HepG2 (cell line): ENCODE data around the gene CCT7. TPM values are rescaled to one million over a fixed set of nuclear protein-coding genes. Genes with fewer than 3 reads are reported as not detected.

ENCODE experiments used
- AFF4 ChIP-seq: sonication (generic); formaldehyde crosslinking; IDR thresholded peaks from 2 replicates; pipeline ENCODE4 v1.4.0; 2020; ENCODE audit warnings: missing genetic modification reagents
- AKAP8 ChIP-seq: sonication (generic); formaldehyde crosslinking; IDR thresholded peaks from 2 replicates; pipeline ENCODE4 v1.5.1; 2020; ENCODE audit warnings: mild to moderate bottlenecking, missing genetic modification reagents
- ASH2L ChIP-seq: fragments of 300-600, 200-600 bp; sonication (generic); IDR thresholded peaks from 2 replicates; pipeline ENCODE4 v1.7.0; 2017; ENCODE audit warnings: low read depth, mild to moderate bottlenecking, moderate library complexity, mixed read lengths, low read length; ENCODE audit not compliant: insufficient read length
- ATF7 ChIP-seq, 2 experiments: fragments of 450-650 bp in 1 of 2; sonication (generic) in 1 of 2; formaldehyde crosslinking in 1 of 2; IDR thresholded peaks; 2 replicates each; pipeline versions ENCODE4 v1.4.0 to v1.6.1; 2016 to 2020; ENCODE audit warnings: antibody characterized with exemption in 1 of 2, mild to moderate bottlenecking in 1 of 2, missing genetic modification reagents in 1 of 2
- CEBPB ChIP-seq: IDR thresholded peaks from 2 replicates; pipeline ENCODE4 v1.6.1; 2011; ENCODE audit warnings: low read depth, low read length, improper control_type of control experiment, borderline replicate concordance
- NR0B2 ChIP-seq: sonication (generic); formaldehyde crosslinking; IDR thresholded peaks from 2 replicates; pipeline ENCODE4 v1.4.0; 2020; ENCODE audit warnings: mild to moderate bottlenecking, missing genetic modification reagents
- PAF1 ChIP-seq: IDR thresholded peaks from 2 replicates; pipeline ENCODE4 v1.6.1; 2016; ENCODE audit warnings: missing genetic modification reagents, missing compliant biosample characterization
- PRMT3 ChIP-seq: sonication (generic); formaldehyde crosslinking; IDR thresholded peaks from 2 replicates; pipeline ENCODE4 v1.8.1; 2022; ENCODE audit warnings: low read depth, mild to moderate bottlenecking, moderate library complexity, missing genetic modification reagents, borderline replicate concordance
- SMAD3 ChIP-seq: sonication (generic); formaldehyde crosslinking; IDR thresholded peaks from 2 replicates; pipeline ENCODE4 v1.4.0; 2020; ENCODE audit warnings: missing genetic modification reagents
- SRSF1 ChIP-seq: fragments of 200-400 bp; formaldehyde crosslinking; optimal IDR thresholded peaks from 2 replicates; pipeline ENCODE3; 2017; ENCODE audit warnings: mild to moderate bottlenecking, low read depth, low read length, moderate library complexity
- TCF7 ChIP-seq: sonication (generic); IDR thresholded peaks from 2 replicates; pipeline ENCODE4 v1.6.1; 2016; ENCODE audit warnings: antibody characterized with exemption, low read depth
- ZBTB4 ChIP-seq: sonication (generic); formaldehyde crosslinking; IDR thresholded peaks from 2 replicates; pipeline ENCODE4 v1.4.0; 2020; ENCODE audit warnings: missing genetic modification reagents, mild to moderate bottlenecking, borderline replicate concordance
- ZBTB46 ChIP-seq: sonication (generic); formaldehyde crosslinking; IDR thresholded peaks from 2 replicates; pipeline ENCODE4 v1.4.0; 2020; ENCODE audit warnings: mild to moderate bottlenecking, missing genetic modification reagents, borderline replicate concordance
- ZKSCAN5 ChIP-seq: sonication (generic); formaldehyde crosslinking; IDR thresholded peaks from 2 replicates; pipeline ENCODE4 v1.5.1; 2020; ENCODE audit warnings: mild to moderate bottlenecking, missing genetic modification reagents
- ZMAT3 ChIP-seq: sonication (generic); formaldehyde crosslinking; conservative IDR thresholded peaks from 2 replicates; pipeline ENCODE4 v1.7.0; 2021; ENCODE audit warnings: missing genetic modification reagents
- ZNF24 ChIP-seq: fragments of 450-650 bp; IDR thresholded peaks from 2 replicates; pipeline ENCODE4 v1.6.1; 2017; ENCODE audit warnings: antibody characterized with exemption, mild to moderate bottlenecking
- ZNF446 ChIP-seq: sonication (generic); formaldehyde crosslinking; IDR thresholded peaks from 2 replicates; pipeline ENCODE4 v1.5.0; 2020; ENCODE audit warnings: mild to moderate bottlenecking, missing genetic modification reagents
- ZNF530 ChIP-seq: sonication (generic); formaldehyde crosslinking; IDR thresholded peaks from 2 replicates; pipeline ENCODE4 v1.5.0; 2020; ENCODE audit warnings: low read depth, mild to moderate bottlenecking, missing genetic modification reagents
- ZNF670 ChIP-seq: sonication (generic); formaldehyde crosslinking; IDR thresholded peaks from 2 replicates; pipeline ENCODE4 v1.8.0; 2022; ENCODE audit warnings: mild to moderate bottlenecking, missing genetic modification reagents, borderline replicate concordance
- ZSCAN30 ChIP-seq: sonication (generic); formaldehyde crosslinking; IDR thresholded peaks from 2 replicates; pipeline ENCODE4 v1.5.0; 2020; ENCODE audit warnings: mild to moderate bottlenecking, missing genetic modification reagents
- polyA plus RNA-seq, 8 experiments: library from polyadenylated mRNA; depleted of rRNA in 3 of 8; stranded (reverse) in 7 of 8; unstranded in 1 of 8; fragments of >200 nt; fragmentation: Illumina TruSeq in 4 of 8; extraction: Trizol in 4 of 8; gene quantifications; 2 replicates each; pipeline versions ENCODE4 v1.2.1 to v1.2.3, GENCODE V29; 2011 to 2016; ENCODE audit warnings: low read depth in 4 of 8, missing spikeins in 1 of 8, mixed read lengths in 1 of 8; ENCODE audit not compliant: insufficient read depth in 1 of 8
- total RNA-seq, 5 experiments: library from RNA; depleted of rRNA; stranded (reverse); fragments of >200 nt; fragmentation: Illumina TruSeq; extraction: Trizol; gene quantifications; 2 replicates each; pipeline ENCODE4 v1.2.3, GENCODE V29; 2016; ENCODE audit warnings: low read depth in 1 of 5

The CCT7 gene
- total and polyA plus RNA-seq, 2 of the 13 experiments (the other 11 are each of a cell fraction or from before 2014, with no cell fraction given): 347 to 517 TPM

- TF ChIP-seq PRMT3 (CRISPR knock-in tag) (0 out of 2 replicates have a peak, but pooled peaks have one; percentile 32), ZMAT3 (CRISPR knock-in tag) (no peak), ZBTB4 (CRISPR knock-in tag) (no peak), AKAP8 (CRISPR knock-in tag) (no peak), ZSCAN30 (CRISPR knock-in tag) (no peak), ZNF446 (0 out of 2 replicates have a peak, but pooled peaks have one; percentile 10), ZNF24 (no peak), AFF4 (CRISPR knock-in tag) (no peak), CEBPB (no peak), SMAD3 (CRISPR knock-in tag) (no peak), NR0B2 (peak; percentile 79; the same call in 1 of the 2 replicates), ASH2L (peak; percentile 58), TCF7 (no peak), ZNF670 (CRISPR knock-in tag) (no peak), ATF7 (IDR thresholded peaks at IDR 0.05) (no peak), ATF7 (CRISPR knock-in tag; IDR thresholded peaks at IDR 0.05) (no peak), ZBTB46 (CRISPR knock-in tag) (no peak), ZNF530 (CRISPR knock-in tag) (no peak), PAF1 (CRISPR knock-in tag) (no peak; the same call in 1 of the 2 replicates), SRSF1 (no peak), ZKSCAN5 (no peak)
Observed at GRCh38 chr2:73232403-73233153, 1.5 kb upstream of the CCT7 start (continued).
